ENCODE data around the gene TTLL5.

The TTLL5 gene

DNA sequence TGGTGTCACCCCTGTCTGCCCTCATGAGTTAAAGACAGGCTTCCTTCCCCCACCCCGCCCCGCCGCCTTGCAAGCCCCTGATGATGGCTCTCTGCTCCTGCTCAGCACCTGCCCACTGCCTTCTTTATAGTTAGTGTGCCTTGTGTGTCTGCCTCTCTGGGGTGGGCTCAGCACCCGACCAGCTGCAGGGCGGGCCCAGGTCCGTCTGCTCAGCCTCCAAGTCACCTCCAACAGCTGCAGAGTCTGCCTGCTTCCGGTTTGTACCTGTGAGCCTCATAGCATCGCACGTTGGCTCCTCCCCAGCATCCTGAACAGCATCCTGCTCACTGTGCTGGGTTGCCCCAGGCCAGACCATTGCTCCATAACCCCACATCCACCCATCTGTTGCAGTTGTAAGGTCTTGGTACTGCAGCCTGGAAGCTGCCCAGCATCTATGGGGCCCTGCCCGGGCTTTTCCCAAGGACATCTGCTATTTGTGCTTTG is 317.2 kb downstream of the TTLL5 start:
- DNase-seq: no peak

DNA sequence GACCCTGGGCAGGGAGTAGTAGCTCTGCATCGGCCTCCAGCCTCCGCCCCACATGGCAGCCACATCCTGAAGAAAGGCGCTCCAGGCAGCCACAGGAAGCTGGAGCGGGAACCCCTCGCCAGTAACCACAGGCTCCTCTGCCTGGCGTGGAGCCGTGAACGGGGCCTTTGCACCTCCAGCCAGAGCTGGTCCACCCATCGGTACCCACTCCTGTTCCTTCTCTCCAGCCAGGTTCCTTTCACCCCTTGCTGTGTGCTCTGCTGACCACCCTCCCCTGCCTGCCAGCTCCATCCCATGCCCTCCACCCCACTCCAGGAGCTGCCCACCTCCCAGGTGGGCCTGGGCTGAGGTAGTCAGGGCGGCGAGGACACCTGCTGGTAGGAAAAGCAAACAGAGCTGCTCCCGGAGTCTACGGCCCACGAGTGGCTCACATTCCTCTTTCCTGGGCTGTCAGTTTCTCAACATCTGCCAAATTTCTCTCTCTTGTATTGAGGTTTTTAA is 318.1 kb downstream of the TTLL5 start:
- DNase-seq: no peak

- DNase-seq: no peak
Observed at GRCh38 chr14:75979648-75980565, 318.9 kb downstream of the TTLL5 start.

GRCh38 chr14:75980856-75981255 is 319.8 kb downstream of the TTLL5 start:
- DNase-seq: no peak

DNA sequence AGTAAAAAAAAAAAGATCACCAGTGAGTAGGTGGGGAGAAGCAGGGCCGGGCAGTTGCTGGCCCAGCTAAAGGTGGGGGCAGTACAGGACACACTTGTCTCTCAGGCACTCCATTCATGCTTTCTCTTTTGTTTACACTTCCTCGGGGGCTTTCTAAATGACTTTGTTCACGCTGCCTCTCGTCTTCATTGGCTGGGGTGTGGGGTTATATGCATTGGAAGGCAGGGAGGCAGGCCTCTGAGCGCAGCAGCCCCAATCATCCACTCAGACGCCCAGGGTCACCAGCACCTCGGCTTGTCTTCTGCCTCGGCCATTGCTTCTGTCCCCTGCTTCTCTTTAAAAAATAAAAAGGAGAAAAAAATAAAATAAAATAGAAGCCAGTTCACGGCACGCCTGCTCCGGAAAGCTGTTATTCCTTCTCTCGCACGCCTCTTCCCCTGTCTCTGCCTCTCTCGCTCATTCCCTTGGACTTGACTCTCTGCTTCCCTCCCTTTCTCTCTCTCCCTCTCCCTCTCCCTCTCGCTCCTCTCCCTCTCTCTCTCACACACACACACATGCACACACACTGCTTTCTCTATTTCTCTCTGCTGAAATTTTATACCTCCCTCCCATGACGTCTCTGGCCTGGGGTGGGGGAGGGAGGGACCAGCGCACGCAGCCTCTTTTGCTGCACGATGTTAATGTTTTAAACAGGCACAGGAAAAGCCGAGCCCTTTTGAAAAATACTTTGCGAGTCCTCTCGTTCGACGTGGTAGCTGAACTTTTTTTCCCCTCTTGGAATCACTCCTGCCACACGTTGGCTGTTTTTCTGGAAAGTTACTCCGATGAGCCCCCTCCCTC is 320.6 kb downstream of the TTLL5 start, which contains the start of gene TGFB3:
TSS of gene TGFB3 (minus strand) at position 570 of the 840 bp plus-strand sequence. CDS start 1,102 bp downstream, outside the sequence.
- no peak for DNase-seq

GRCh38 chr14:75982266-75983018 is 321.4 kb downstream of the TTLL5 start:
- DNase-seq: peak; percentile 12

- no peak for DNase-seq
Observed at GRCh38 chr14:75983019-75983358, 321.9 kb downstream of the TTLL5 start.

DNA sequence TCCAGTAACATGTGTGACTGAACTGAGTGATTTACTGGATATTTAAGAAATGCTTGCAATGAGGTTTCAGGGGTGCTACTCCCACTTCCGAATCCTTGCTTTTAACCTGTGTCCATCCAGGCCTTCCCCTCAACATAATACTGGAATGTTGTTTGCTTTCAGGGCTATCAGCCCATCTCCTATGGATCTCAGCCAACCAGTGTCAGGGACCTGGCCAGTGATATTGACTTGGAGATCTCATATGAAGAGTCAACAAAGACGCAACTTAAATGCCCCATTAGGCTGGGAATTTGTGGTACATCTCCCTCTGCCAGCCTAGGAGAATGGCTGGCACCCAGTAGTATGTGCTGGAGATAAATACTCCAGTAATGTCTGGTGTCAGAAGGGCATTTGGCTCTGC is 323.6 kb downstream of the TTLL5 start:
- no peak for DNase-seq

- DNase-seq: no peak
Observed at GRCh38 chr14:75985618-75986438, 324.8 kb downstream of the TTLL5 start, which contains the start of gene IFT43. Gene IFT43, plus strand, starts transcription at chr14:75985763. Its CDS starts 24 bp downstream, at chr14:75985787.

- DNase-seq: no peak
Observed at GRCh38 chr14:75986439-75986765, 325.4 kb downstream of the TTLL5 start.

GRCh38 chr14:75987201-75987970 is 326.3 kb downstream of the TTLL5 start:
- DNase-seq: no peak

DNA sequence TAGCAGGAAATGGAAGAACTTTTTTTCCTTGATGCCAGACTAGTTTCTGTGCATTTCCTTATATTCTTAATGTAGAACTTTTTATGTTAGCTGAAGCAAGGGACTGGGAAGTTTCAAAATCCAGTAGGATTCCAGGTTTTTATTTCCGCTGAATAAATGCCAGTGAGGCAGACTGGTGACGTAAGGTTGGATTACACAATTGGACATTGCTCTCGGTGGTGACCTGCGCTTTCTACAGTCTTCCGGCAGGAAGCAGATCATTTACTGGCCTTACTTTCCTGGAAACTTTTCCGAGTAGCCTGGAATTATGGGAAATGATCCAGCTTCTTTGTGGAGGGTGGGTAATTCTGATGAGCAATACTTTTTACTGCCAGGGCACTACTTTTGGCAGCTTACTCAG is 328.1 kb downstream of the TTLL5 start:
- DNase-seq: no peak

DNA sequence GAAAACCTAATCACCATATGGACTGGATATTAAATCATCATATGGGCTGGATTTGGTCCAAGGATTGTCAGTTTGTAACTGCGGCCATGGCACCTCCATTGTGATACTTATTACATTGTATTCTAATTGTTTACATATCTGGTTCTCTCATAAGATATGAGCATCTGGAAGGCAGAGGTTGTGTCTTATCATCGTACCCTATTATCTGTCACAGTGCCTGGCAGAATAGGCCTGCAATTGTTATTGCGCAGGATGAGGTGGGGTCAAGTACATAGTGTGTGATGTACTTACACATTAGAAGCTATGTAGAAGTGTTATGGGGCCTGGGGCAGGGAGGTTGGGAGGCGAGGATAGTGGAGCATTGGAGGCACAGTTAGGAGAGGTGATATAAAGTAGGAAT is 329.3 kb downstream of the TTLL5 start:
- DNase-seq: no peak

- DNase-seq: no peak
Observed at GRCh38 chr14:75991753-75992152, 330.7 kb downstream of the TTLL5 start.

DNA sequence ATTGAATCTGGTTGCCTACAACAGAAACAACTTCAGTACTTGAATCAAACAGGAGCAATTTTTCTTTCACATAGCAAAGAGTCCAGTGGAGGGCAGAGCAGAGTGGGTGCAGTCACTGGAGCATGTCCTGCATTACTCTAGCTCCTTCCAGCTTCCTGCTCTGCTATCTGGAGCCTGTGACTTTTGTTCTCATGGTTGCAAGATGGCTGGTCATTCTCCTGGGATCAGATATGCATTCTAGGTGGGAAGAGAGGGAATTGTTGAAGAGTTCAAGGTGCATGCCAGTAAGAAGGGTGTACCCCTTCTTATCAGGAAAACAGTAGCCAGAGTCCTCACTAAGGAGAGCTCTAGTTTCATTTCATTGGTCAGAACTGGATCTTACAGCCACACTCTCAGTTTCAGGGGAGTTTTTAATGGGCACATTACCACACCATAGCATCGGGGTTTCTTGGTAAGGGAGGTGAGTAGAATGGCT is 332.6 kb downstream of the TTLL5 start:
- no peak for DNase-seq

- no peak for DNase-seq
Observed at GRCh38 chr14:75995372-75996041, 334.5 kb downstream of the TTLL5 start.

- no peak for DNase-seq
Observed at GRCh38 chr14:75996488-75996887, 335.4 kb downstream of the TTLL5 start.

DNA sequence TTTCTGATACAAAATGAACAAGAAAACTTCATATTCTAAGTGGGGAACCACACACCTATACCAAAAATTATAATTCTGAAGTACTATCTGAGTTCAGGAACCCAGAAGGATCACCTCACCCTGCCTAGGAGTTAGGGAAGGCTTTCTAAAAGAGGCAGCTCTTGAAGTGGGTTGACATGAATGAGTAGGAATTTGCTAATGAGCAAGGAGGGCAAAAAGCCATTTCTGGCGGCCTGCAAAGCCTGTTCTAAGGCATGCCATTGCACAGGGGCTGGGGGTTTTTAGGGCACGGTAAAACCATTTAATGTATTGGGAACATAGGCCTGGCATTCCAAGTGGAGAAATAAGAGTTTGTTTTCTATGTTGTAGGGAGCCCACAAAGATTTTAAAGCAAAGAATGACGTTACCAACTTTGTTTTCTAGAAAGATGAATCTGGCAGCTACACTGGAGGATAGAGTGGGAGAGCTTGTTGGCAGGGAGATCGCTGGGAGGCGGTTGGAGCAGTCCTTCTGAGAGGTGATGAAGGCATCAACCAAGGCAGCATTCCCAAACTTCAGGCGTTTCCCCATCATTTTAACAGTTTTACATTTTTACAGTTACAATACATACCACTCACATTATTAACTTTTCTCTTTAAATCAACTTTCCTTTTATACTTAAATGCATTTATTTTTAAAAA is 338.6 kb downstream of the TTLL5 start:
- no peak for DNase-seq

DNA sequence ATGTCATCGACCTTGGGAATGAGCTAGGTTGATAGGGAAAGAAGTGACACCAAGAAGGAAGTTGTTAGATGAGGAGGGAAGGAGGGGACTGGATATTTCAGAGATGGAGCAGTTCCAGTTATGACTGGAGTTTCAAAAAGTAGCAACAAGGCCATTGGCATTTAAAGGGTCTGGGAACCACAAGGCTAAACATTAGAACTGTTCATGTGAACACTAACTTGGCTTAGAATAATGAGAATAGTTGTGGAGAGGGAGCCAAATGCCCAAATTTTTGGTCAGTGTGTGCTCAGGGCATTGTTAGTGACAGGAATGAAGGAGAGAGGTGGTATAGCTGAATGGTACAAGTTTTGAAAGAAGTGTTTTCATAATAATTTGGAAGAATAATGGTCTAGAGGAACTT is 341.3 kb downstream of the TTLL5 start:
- no peak for DNase-seq

Measured in NCI-H2081 treated with DMSO at 0.1 percent for 48 hours (cell line).